Activated CD4-positive, alpha-beta T cell treated with anti-CD3 and anti-CD28 coated beads, Interleukin-2, amount 10 ng/mL, durations not matched to agents 24 days and 14 days (primary cell): ENCODE measurements around the gene DAND5. TPM values are rescaled to one million over a fixed set of nuclear protein-coding genes. Genes with fewer than 3 reads are reported as not detected.
A peak's percentile ranks its signal among the peaks of the same experiment; 100 is the strongest.

Experiments used
- DNase-seq: peaks from one replicate; pipeline ENCODE4 v3.0.0; 2022
- H3K27ac Mint-ChIP-seq: one replicate; pipeline ENCODE4 v1.8.0; 2022; ENCODE audit warnings: mild to moderate bottlenecking, mixed read lengths
- H3K27me3 Mint-ChIP-seq: one replicate; pipeline ENCODE4 v1.8.0; 2022; ENCODE audit warnings: mixed read lengths
- H3K36me3 Mint-ChIP-seq: one replicate; pipeline ENCODE4 v1.8.0; 2022; ENCODE audit warnings: low read depth, mild to moderate bottlenecking, mixed read lengths
- H3K4me1 Mint-ChIP-seq: one replicate; pipeline ENCODE4 v1.8.0; 2021; ENCODE audit warnings: mixed read lengths
- H3K4me3 Mint-ChIP-seq: one replicate; pipeline ENCODE4 v1.8.0; 2022; ENCODE audit warnings: mild to moderate bottlenecking, moderate library complexity, mixed read lengths
- H3K9me3 Mint-ChIP-seq: one replicate; pipeline ENCODE4 v1.8.0; 2021; ENCODE audit warnings: mixed read lengths
- intact Hi-C: fragments of 100-400 bp; cut with micrococcal nuclease; formaldehyde crosslinking; loops from one replicate; pipeline ENCODE4 v1.15.1; 2023
- total RNA-seq: library from RNA; stranded (reverse); gene quantifications from 2 replicates; pipeline ENCODE4 v1.2.3, GENCODE V29; 2022

Gene DAND5
- total RNA-seq, 1 donor from 2014 or later: not detected

GRCh38 chr19:13016628-13017305, 47.4 kb downstream of the DAND5 start:
- H3K4me1 Mint-ChIP-seq: peaks cover 15% of the 10 kb centered on the region
- H3K27me3 Mint-ChIP-seq: peaks cover 71% of the 10 kb centered on the region

GRCh38 chr19:13017306-13018034, 48.1 kb downstream of the DAND5 start:
- H3K27me3 Mint-ChIP-seq: peaks cover 74% of the 10 kb centered on the region
- peaks cover 2% of the 10 kb centered on the region for H3K36me3 Mint-ChIP-seq
- intact Hi-C loops: no loop called here
- no peaks in the 10 kb centered on the region for H3K9me3 Mint-ChIP-seq
- DNase-seq: no peak
- H3K27ac Mint-ChIP-seq: no peak overlapping the region
- H3K4me3 Mint-ChIP-seq: no peak overlapping the region
- peaks cover 18% of the 10 kb centered on the region for H3K4me1 Mint-ChIP-seq

More at GRCh38 chr19:13016628-13017305, 47.4 kb downstream of the DAND5 start:
- no peak overlapping the region for H3K27ac Mint-ChIP-seq
- H3K4me3 Mint-ChIP-seq: no peak overlapping the region
- intact Hi-C loops: no loop called here
- H3K36me3 Mint-ChIP-seq: peaks cover 2% of the 10 kb centered on the region
- DNase-seq: no peak
- no peaks in the 10 kb centered on the region for H3K9me3 Mint-ChIP-seq

GRCh38 chr19:13018035-13018914, 48.9 kb downstream of the DAND5 start:
- Mint-ChIP-seq H3K27ac (no peak overlapping the region), H3K4me1 (peaks cover 17% of the 10 kb centered on the region), H3K27me3 (peaks cover 71% of the 10 kb centered on the region), H3K4me3 (no peak overlapping the region), H3K36me3 (no peaks in the 10 kb centered on the region), H3K9me3 (no peaks in the 10 kb centered on the region)
- intact Hi-C loops: no loop called here
- DNase-seq: no peak

- Mint-ChIP-seq H3K27ac (no peak overlapping the region), H3K4me1 (peaks cover 17% of the 10 kb centered on the region), H3K36me3 (no peaks in the 10 kb centered on the region), H3K4me3 (no peak overlapping the region), H3K9me3 (no peaks in the 10 kb centered on the region), H3K27me3 (peaks cover 70% of the 10 kb centered on the region)
- DNase-seq: no peak
- intact Hi-C loops: no loop called here
Observed at GRCh38 chr19:13019332-13019731, 50.0 kb downstream of the DAND5 start.

GRCh38 chr19:13020002-13020414, 50.6 kb downstream of the DAND5 start:
- Mint-ChIP-seq H3K4me1 (peaks cover 18% of the 10 kb centered on the region), H3K27me3 (peaks cover 69% of the 10 kb centered on the region), H3K4me3 (no peak overlapping the region), H3K36me3 (no peaks in the 10 kb centered on the region), H3K9me3 (no peaks in the 10 kb centered on the region), H3K27ac (no peak overlapping the region)
- intact Hi-C loops: no loop called here
- no peak for DNase-seq

GRCh38 chr19:13022111-13022858, 52.9 kb downstream of the DAND5 start:
- DNase-seq: no peak
- Mint-ChIP-seq H3K4me1 (peaks cover 20% of the 10 kb centered on the region), H3K27ac (no peak overlapping the region), H3K4me3 (peak overlapping the region; percentile 27), H3K27me3 (peaks cover 67% of the 10 kb centered on the region), H3K36me3 (peaks cover 4% of the 10 kb centered on the region), H3K9me3 (no peaks in the 10 kb centered on the region)
- intact Hi-C loops: no loop called here

- peak; percentile 67 for DNase-seq
- peaks cover 59% of the 10 kb centered on the region for H3K27me3 Mint-ChIP-seq
- H3K4me3 Mint-ChIP-seq: peak overlapping the region; percentile 83
- no peak overlapping the region for H3K27ac Mint-ChIP-seq
- intact Hi-C loops: no loop called here
- H3K36me3 Mint-ChIP-seq: peaks cover 4% of the 10 kb centered on the region
- H3K9me3 Mint-ChIP-seq: no peaks in the 10 kb centered on the region
- peaks cover 20% of the 10 kb centered on the region for H3K4me1 Mint-ChIP-seq
Observed at GRCh38 chr19:13022859-13023636, 53.7 kb downstream of the DAND5 start.

GRCh38 chr19:13023656-13024055, 54.3 kb downstream of the DAND5 start:
- Mint-ChIP-seq H3K27ac (no peak overlapping the region), H3K4me3 (peak overlapping the region; percentile 83), H3K9me3 (no peaks in the 10 kb centered on the region), H3K4me1 (peaks cover 20% of the 10 kb centered on the region), H3K36me3 (peaks cover 4% of the 10 kb centered on the region), H3K27me3 (peaks cover 59% of the 10 kb centered on the region)
- intact Hi-C loops: no loop called here
- no peak for DNase-seq

Other genes with a start within 250 kb of the DAND5 start
- 153 and 163 TPM in 2 replicates for gene TNPO2, start 245.6 kb upstream of the DAND5 start, total RNA-seq
- gene TRIR, start 234.9 kb upstream of the DAND5 start, total RNA-seq: 216 and 218 TPM in 2 replicates
- 64.6 and 67.3 TPM in 2 replicates for gene GET3, start 232.1 kb upstream of the DAND5 start, total RNA-seq
- not detected in 2 replicates for gene BEST2, start 217.8 kb upstream of the DAND5 start, total RNA-seq
- 17.8 and 18.3 TPM in 2 replicates for gene HOOK2, start 194.0 kb upstream of the DAND5 start, total RNA-seq
- gene JUNB, start 178.1 kb upstream of the DAND5 start, total RNA-seq: 302 and 310 TPM in 2 replicates
- 277 and 294 TPM in 2 replicates for gene PRDX2, start 167.8 kb upstream of the DAND5 start, total RNA-seq
- 26.8 and 32.7 TPM in 2 replicates for gene THSD8, start 167.5 kb upstream of the DAND5 start, total RNA-seq
- 35.8 and 51.5 TPM in 2 replicates for gene RNASEH2A, start 163.0 kb upstream of the DAND5 start, total RNA-seq
- not detected in 2 replicates for gene RTBDN, start 135.0 kb upstream of the DAND5 start, total RNA-seq
- gene MAST1, start 131.1 kb upstream of the DAND5 start, total RNA-seq: 1.6 and 2.4 TPM in 2 replicates
- gene DNASE2, start 88.1 kb upstream of the DAND5 start, total RNA-seq: 21.5 and 22.0 TPM in 2 replicates
- gene KLF1, start 82.4 kb upstream of the DAND5 start, total RNA-seq: 0.77 and 1.2 TPM in 2 replicates
- gene GCDH, start 78.4 kb upstream of the DAND5 start, total RNA-seq: 66.9 and 71.6 TPM in 2 replicates
- gene SYCE2, start 50.3 kb upstream of the DAND5 start, total RNA-seq: 2.3 and 3.3 TPM in 2 replicates
- gene FARSA, start 35.9 kb upstream of the DAND5 start, total RNA-seq: 202 and 208 TPM in 2 replicates
- 987 and 994 TPM in 2 replicates for gene CALR, start 31.0 kb upstream of the DAND5 start, total RNA-seq
- gene RAD23A, start 23.7 kb upstream of the DAND5 start, total RNA-seq: 208 and 212 TPM in 2 replicates
- 32.4 and 34.4 TPM in 2 replicates for gene GADD45GIP1, start 12.4 kb upstream of the DAND5 start, total RNA-seq
- gene NFIX, start 25.9 kb downstream of the DAND5 start, total RNA-seq: 8.3 and 10.4 TPM in 2 replicates
- gene LYL1, start 133.3 kb downstream of the DAND5 start, total RNA-seq: 2.1 and 2.4 TPM in 2 replicates
- 153 and 155 TPM in 2 replicates for gene TRMT1, start 147.2 kb downstream of the DAND5 start, total RNA-seq
- gene NACC1, start 148.7 kb downstream of the DAND5 start, total RNA-seq: 118 and 121 TPM in 2 replicates
- gene STX10, start 180.8 kb downstream of the DAND5 start, total RNA-seq: 66.2 and 73.5 TPM in 2 replicates
- 161 TPM in 2 replicates for gene IER2, start 180.8 kb downstream of the DAND5 start, total RNA-seq